ENCODE data around the gene ASB3. TPM values are rescaled to one million over a fixed set of nuclear protein-coding genes. Genes with fewer than 3 reads are reported as not detected.
"Not testable (repeated sequence)": the region's sequence is repeated elsewhere in the genome, so short reads cannot be mapped to it uniquely, and the experiment has no call there.

The ASB3 gene
- total RNA-seq, 1 experiment from 2014 or later, result 11.9 TPM

DNA sequence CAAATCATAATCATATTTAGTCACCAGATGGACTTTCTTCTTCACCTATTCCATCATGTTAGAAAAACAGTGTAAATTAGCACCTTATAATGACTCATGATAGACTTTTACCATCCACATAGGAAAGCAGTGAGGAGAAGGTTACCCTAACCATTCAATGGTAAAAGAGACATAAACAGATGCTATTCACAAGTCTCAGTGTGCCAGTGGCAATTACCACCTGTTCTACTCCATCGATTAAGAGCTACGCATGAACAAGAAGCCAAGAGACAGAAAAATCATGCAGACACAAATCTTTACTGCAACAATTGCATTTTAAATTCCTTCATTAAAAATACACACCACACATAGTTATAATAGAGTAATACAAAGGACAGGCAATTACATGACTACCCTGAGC is 125.9 kb downstream of the ASB3 start:
- H3K36me3 ChIP-seq (ENCODE audit: low read depth, low read length), result no peaks in the 10 kb centered on the region
- ChIA-PET CTCF (no interaction called here), POLR2A (ENCODE audit: unreplicated experiment) (no interaction called here)
- intact Hi-C loops (cut with micrococcal nuclease), result no loop called here
- no peak overlapping the region for H3K27ac ChIP-seq (ENCODE audit: low read length)
- TF ChIP-seq CTCF (conservative IDR thresholded peaks at IDR 0.05; ENCODE audit: low read depth, low read length) (no peak), EZH2 (IDR thresholded peaks at IDR 0.05; ENCODE audit: low read length, unreplicated experiment) (no peak), EZH2phosphoT487 (IDR thresholded peaks at IDR 0.05; ENCODE audit: borderline replicate concordance, low read length) (no peak)
- H3K9ac ChIP-seq (ENCODE audit: low read length), result no peak overlapping the region
- no TSS peak for BruUV-seq (replicated peaks)
- H3K4me1 ChIP-seq (ENCODE audit: insufficient read depth, low read length), result no peaks in the 10 kb centered on the region
- no peaks in the 10 kb centered on the region for H3K9me2 ChIP-seq (replicated peaks; ENCODE audit: low read length)
- H2AFZ ChIP-seq (ENCODE audit: low read length), result no peak overlapping the region
- ATAC-seq (no peak), DNase-seq (no peak)
- H3K27me3 ChIP-seq (ENCODE audit: low read length), result no peaks in the 10 kb centered on the region
- no peaks in the 10 kb centered on the region for H3F3A ChIP-seq (ENCODE audit: low read length, unreplicated experiment)
- H3K79me2 ChIP-seq (ENCODE audit: low read length), result no peaks in the 10 kb centered on the region
- no peak overlapping the region for H3K4me2 ChIP-seq (ENCODE audit: low read length)
- H4K20me1 ChIP-seq (ENCODE audit: low read length), result no peaks in the 10 kb centered on the region
- no peak overlapping the region for H3K4me3 ChIP-seq (ENCODE audit: low read length)
- H3K9me3 ChIP-seq (ENCODE audit: low read length), result no peaks in the 10 kb centered on the region

GRCh38 chr2:53658474-53658873 is 128.3 kb downstream of the ASB3 start:
- BruUV-seq (replicated peaks); H3K9me3 ChIP-seq (ENCODE audit: low read length); H3K4me1 ChIP-seq (ENCODE audit: insufficient read depth, low read length); H3K27me3 ChIP-seq (ENCODE audit: low read length); H3K9ac ChIP-seq (ENCODE audit: low read length); H4K20me1 ChIP-seq (ENCODE audit: low read length); H2AFZ ChIP-seq (ENCODE audit: low read length); H3K9me2 ChIP-seq (replicated peaks; ENCODE audit: low read length); H3K79me2 ChIP-seq (ENCODE audit: low read length); H3F3A ChIP-seq (ENCODE audit: low read length, unreplicated experiment); intact Hi-C loops (cut with micrococcal nuclease); CTCF ChIA-PET; H3K36me3 ChIP-seq (ENCODE audit: low read depth, low read length); H3K27ac ChIP-seq (ENCODE audit: low read length); H3K4me2 ChIP-seq (ENCODE audit: low read length); POLR2A ChIA-PET (ENCODE audit: unreplicated experiment); H3K4me3 ChIP-seq (ENCODE audit: low read length); ATAC-seq; DNase-seq: not testable (repeated sequence)

GRCh38 chr2:53655256-53655655 is 131.5 kb downstream of the ASB3 start:
- DNase-seq (no peak), ATAC-seq (no peak)
- Histone ChIP-seq H3K27ac (ENCODE audit: low read length) (no peak overlapping the region), H3F3A (ENCODE audit: low read length, unreplicated experiment) (no peaks in the 10 kb centered on the region), H4K20me1 (ENCODE audit: low read length) (no peaks in the 10 kb centered on the region), H2AFZ (ENCODE audit: low read length) (no peak overlapping the region), H3K4me2 (ENCODE audit: low read length) (no peak overlapping the region), H3K27me3 (ENCODE audit: low read length) (no peaks in the 10 kb centered on the region), H3K9me3 (ENCODE audit: low read length) (no peaks in the 10 kb centered on the region), H3K36me3 (ENCODE audit: low read depth, low read length) (no peaks in the 10 kb centered on the region), H3K9me2 (replicated peaks; ENCODE audit: low read length) (no peaks in the 10 kb centered on the region), H3K79me2 (ENCODE audit: low read length) (no peaks in the 10 kb centered on the region), H3K4me3 (ENCODE audit: low read length) (no peak overlapping the region), H3K4me1 (ENCODE audit: insufficient read depth, low read length) (no peaks in the 10 kb centered on the region), H3K9ac (ENCODE audit: low read length) (no peak overlapping the region)
- ChIA-PET CTCF (no interaction called here), POLR2A (ENCODE audit: unreplicated experiment) (no interaction called here)
- TF ChIP-seq CTCF (conservative IDR thresholded peaks at IDR 0.05; ENCODE audit: low read depth, low read length) (no peak), EZH2 (IDR thresholded peaks at IDR 0.05; ENCODE audit: low read length, unreplicated experiment) (no peak), EZH2phosphoT487 (IDR thresholded peaks at IDR 0.05; ENCODE audit: borderline replicate concordance, low read length) (no peak)
- intact Hi-C loops (cut with micrococcal nuclease), result no loop called here
- no TSS peak for BruUV-seq (replicated peaks)

Data from PC-3 (cell line).